ENCODE results near the gene WDFY3.

GRCh38 chr4:84778041-84778440, 188.4 kb downstream of the WDFY3 start:
- no peak for TF ChIP-seq CTCF (conservative IDR thresholded peaks at IDR 0.05; ENCODE audit: low read depth in 2 of 2)
- TF ChIP-seq EZH2 (IDR thresholded peaks at IDR 0.05; ENCODE audit: low read depth, unreplicated experiment), result no peak
